Mucosa of descending colon (tissue), 3 donors: ENCODE results near the gene HIPK2. TPM values are rescaled to one million over a fixed set of nuclear protein-coding genes. Genes with fewer than 3 reads are reported as not detected.

Experiments used
- ATAC-seq: fragments of 200-7000 bp; cut with Tn5 transposase; one replicate; pipeline ENCODE4 v1.9.1; 2020; ENCODE audit warnings: mild to moderate bottlenecking, moderate library complexity
- DNase-seq, 3 donors: peaks; one replicate each; pipeline ENCODE4 v3.0.0-alpha.2; 2020
- H3K36me3 ChIP-seq: fragments of 200-600 bp; one replicate; pipeline ENCODE4 v1.8.0; 2021; ENCODE audit warnings: low read depth, mild to moderate bottlenecking
- H3K4me1 ChIP-seq: fragments of 200-600 bp; one replicate; pipeline ENCODE4 v1.8.0; 2021; ENCODE audit warnings: low read depth, mild to moderate bottlenecking
- H3K4me3 ChIP-seq: fragments of 200-600 bp; one replicate; pipeline ENCODE4 v1.8.0; 2021; ENCODE audit warnings: mild to moderate bottlenecking
- H3K9me3 ChIP-seq: fragments of 200-600 bp; one replicate; pipeline ENCODE4 v1.8.0; 2021; ENCODE audit warnings: mild to moderate bottlenecking
- CTCF ChIP-seq: fragments of 200-600 bp; IDR thresholded peaks from one replicate; pipeline ENCODE4 v1.8.0; 2022; ENCODE audit warnings: antibody characterized with exemption, mild to moderate bottlenecking
- intact Hi-C, 2 donors: fragments of 100-400 bp; cut with DNase I in 1 of 2; cut with micrococcal nuclease in 1 of 2; formaldehyde crosslinking; loops; one replicate each; pipeline versions ENCODE4 v1.11.0 to v1.11.1; 2022; cut with DNase I, micrococcal nuclease
- total RNA-seq, 3 donors: library from RNA; stranded (reverse); fragmentation: NEBNext Ultra II Directional in 2 of 3; extraction: Animal tissue kit (Norgen Biotek cat#: 25700) in 2 of 3; gene quantifications; one replicate each; pipeline versions ENCODE4 v1.2.1 to v1.2.4, GENCODE V29; 2021 to 2023
- donor health status: DM: no; HTN: no; CAD: no; lungs with moderate emphysema.
- donor health status: DM: no; HTN: no; CAD: no.
- donor health status: DM: no; HTN: yes; CAD: no.

The HIPK2 gene
- total RNA-seq, 3 donors from 2014 or later: 29.9 to 63.6 (median 39.9) TPM

- intact Hi-C loops: no loop called here
- no peaks in the 10 kb centered on the region for H3K36me3 ChIP-seq
- no peaks in the 10 kb centered on the region for H3K9me3 ChIP-seq
- H3K4me1 ChIP-seq: no peaks in the 10 kb centered on the region
- DNase-seq (no peak), ATAC-seq (no peak)
- no peak for TF ChIP-seq CTCF
- no peak overlapping the region for H3K4me3 ChIP-seq
These were observed 255.0 kb downstream of the HIPK2 start for GRCh38 chr7:139522830-139523198.

- Histone ChIP-seq H3K4me1 (no peaks in the 10 kb centered on the region), H3K36me3 (no peaks in the 10 kb centered on the region), H3K9me3 (no peaks in the 10 kb centered on the region), H3K4me3 (no peak overlapping the region)
- ATAC-seq (no peak), DNase-seq (no peak)
- intact Hi-C loops: no loop called here
- no peak for TF ChIP-seq CTCF
These were observed 256.4 kb downstream of the HIPK2 start for GRCh38 chr7:139521439-139521838.

- no peaks in the 10 kb centered on the region for H3K4me1 ChIP-seq
- DNase-seq (no peak), ATAC-seq (no peak)
- H3K9me3 ChIP-seq: no peaks in the 10 kb centered on the region
- H3K4me3 ChIP-seq: no peak overlapping the region
- no peaks in the 10 kb centered on the region for H3K36me3 ChIP-seq
- no peak for TF ChIP-seq CTCF
- intact Hi-C loops: no loop called here
These were observed 262.5 kb downstream of the HIPK2 start for GRCh38 chr7:139515266-139515665.

Other genes starting within 250 kb of the HIPK2 start
- 10 to 100 TPM in 1 of 3 donors, 1 to 10 TPM in 2; 9.4 to 15.6 (median 9.7) TPM for gene TBXAS1, start 51.3 kb upstream of the HIPK2 start, total RNA-seq